A549 (cell line): ENCODE results near the gene RACGAP1. TPM values are rescaled to one million over a fixed set of nuclear protein-coding genes. Genes with fewer than 3 reads are reported as not detected.

Experiments used
- ATAC-seq, 2 experiments: fragments of 200-7000 bp in 1 of 2; fragments of >200 bp in 1 of 2; cut with Nextera tagmentation in 1 of 2; cut with Tn5 transposase in 1 of 2; 3 replicates each; pipeline versions ENCODE4 v1.8.0 to v1.9.1; 2018 to 2020; ENCODE audit warnings: mild to moderate bottlenecking in 1 of 2, moderate library complexity in 1 of 2
- CTCF ChIA-PET: fragments of 300-600 bp; sonication (Branson Sonifier 250); formaldehyde crosslinking; extraction: SDS; loops from one replicate; lab custom pipeline; 2021; ENCODE audit warnings: antibody characterized with exemption, inconsistent platforms; lab: Yijun Ruan, JAX
- POLR2A ChIA-PET: fragments of 350-600 bp; formaldehyde crosslinking; extraction: SDS; loops from one replicate; lab custom pipeline; 2021; ENCODE audit warnings: antibody characterized with exemption, inconsistent platforms; lab: Yijun Ruan, JAX
- DNase-seq, 2 experiments: peaks; one replicate each; pipeline versions ENCODE4 v3.0.0 to v3.0.0-alpha.2; 2011 to 2016; ENCODE audit warnings: low read depth in 1 of 2, low spot score in 1 of 2
- FAIRE-seq: peaks from 2 replicates; lab custom pipeline; 2011; peaks lifted over from hg19 to GRCh38; lab: Jason Lieb, UNC
- H3K27ac ChIP-seq, 2 experiments: fragments of >200 bp; sonication (Bioruptor Twin); formaldehyde crosslinking; 3 replicates each; pipeline ENCODE4 v1.5.1; 2016 to 2017
- H3K4me1 ChIP-seq: fragments of >200 bp; sonication (Bioruptor Twin); formaldehyde crosslinking; 3 replicates; pipeline ENCODE4 v1.6.1; 2016
- H3K4me2 ChIP-seq: fragments of >200 bp; sonication (Bioruptor Twin); formaldehyde crosslinking; 3 replicates; pipeline ENCODE4 v1.6.1; 2016
- H3K4me3 ChIP-seq: fragments of >200 bp; sonication (Bioruptor Twin); formaldehyde crosslinking; 3 replicates; pipeline ENCODE4 v1.5.1; 2016
- H3K9me3 ChIP-seq: fragments of >200 bp; sonication (Bioruptor Twin); formaldehyde crosslinking; 3 replicates; pipeline ENCODE4 v1.6.1; 2016
- BHLHE40 ChIP-seq: IDR thresholded peaks from 2 replicates; pipeline ENCODE4 v1.6.1; 2012; ENCODE audit warnings: low read depth, low read length, inconsistent platforms
- CHD4 ChIP-seq: fragments of 200-600 bp; sonication (generic); IDR thresholded peaks from 2 replicates; pipeline ENCODE4 v1.6.1; 2016; ENCODE audit warnings: antibody characterized with exemption, mild to moderate bottlenecking, borderline replicate concordance
- ESRRA ChIP-seq: fragments of 150-350 bp; IDR thresholded peaks from 2 replicates; pipeline ENCODE4 v1.6.1; 2014; ENCODE audit warnings: mild to moderate bottlenecking, low read length, borderline replicate concordance
- FOSB ChIP-seq: fragments of 250-450 bp; sonication (Bioruptor Pico); IDR thresholded peaks from 2 replicates; pipeline ENCODE4 v1.5.0; 2020; ENCODE audit warnings: mild to moderate bottlenecking, moderate library complexity
- FOSL2 ChIP-seq, 2 experiments: fragments of 450-650 bp in 1 of 2; fragments of >200 bp in 1 of 2; sonication (Bioruptor Twin) in 1 of 2; formaldehyde crosslinking; IDR thresholded peaks; 2 replicates each; pipeline versions ENCODE4 v1.5.0 to v1.6.1; 2016 to 2020; ENCODE audit warnings: mild to moderate bottlenecking in 1 of 2, moderate library complexity in 1 of 2
- GATA3 ChIP-seq: IDR thresholded peaks from 2 replicates; pipeline ENCODE4 v1.6.1; 2012; ENCODE audit warnings: borderline replicate concordance
- HDAC2 ChIP-seq: fragments of 200-600 bp; sonication (generic); IDR thresholded peaks from 2 replicates; pipeline ENCODE4 v1.6.1; 2016
- HEYL ChIP-seq: fragments of 250-450 bp; sonication (Bioruptor Pico); IDR thresholded peaks from 2 replicates; pipeline ENCODE4 v1.8.0; 2021; ENCODE audit warnings: mild to moderate bottlenecking, moderate library complexity
- HOXB5 ChIP-seq: fragments of 250-450 bp; sonication (Bioruptor Pico); IDR thresholded peaks from 2 replicates; pipeline ENCODE4 v1.5.0; 2020; ENCODE audit warnings: mild to moderate bottlenecking, moderate library complexity
- KDM5A ChIP-seq: fragments of 200-600 bp; sonication (generic); IDR thresholded peaks from 2 replicates; pipeline ENCODE4 v1.6.1; 2016; ENCODE audit warnings: antibody characterized with exemption, mild to moderate bottlenecking
- MAFK ChIP-seq: fragments of 450-650 bp; IDR thresholded peaks from 2 replicates; pipeline ENCODE4 v1.6.1; 2014; ENCODE audit not compliant: partially characterized antibody
- MAZ ChIP-seq: fragments of 150-350 bp; IDR thresholded peaks from 2 replicates; pipeline ENCODE4 v1.6.1; 2014; ENCODE audit warnings: antibody characterized with exemption, low read depth, low read length, borderline replicate concordance
- NPAS2 ChIP-seq: fragments of 250-450 bp; sonication (Bioruptor Pico); IDR thresholded peaks from 2 replicates; pipeline ENCODE4 v1.8.0; 2022; ENCODE audit warnings: mild to moderate bottlenecking, moderate library complexity, borderline replicate concordance
- POLR2AphosphoS2 ChIP-seq: conservative IDR thresholded peaks from 2 replicates; pipeline ENCODE4 v1.6.1; 2012; ENCODE audit warnings: low read length, improper control_type of control experiment, inconsistent platforms
- RARB ChIP-seq: fragments of 250-450 bp; sonication (Bioruptor Pico); IDR thresholded peaks from 2 replicates; pipeline ENCODE4 v1.8.0; 2021; ENCODE audit warnings: mild to moderate bottlenecking, moderate library complexity
- RFX5 ChIP-seq: fragments of 450-650 bp; IDR thresholded peaks from 2 replicates; pipeline ENCODE4 v1.7.1; 2014; ENCODE audit warnings: antibody characterized with exemption, mild to moderate bottlenecking, moderate library complexity
- TFCP2L1 ChIP-seq: fragments of 250-450 bp; sonication (Bioruptor Pico); IDR thresholded peaks from 2 replicates; pipeline ENCODE4 v1.5.0; 2021; ENCODE audit warnings: mild to moderate bottlenecking
- ZFP36 ChIP-seq: fragments of 450-650 bp; IDR thresholded peaks from 2 replicates; pipeline ENCODE4 v1.6.1; 2014; ENCODE audit warnings: borderline replicate concordance; ENCODE audit not compliant: partially characterized antibody
- ZNF302 ChIP-seq: fragments of 250-450 bp; sonication (Bioruptor Pico); IDR thresholded peaks from 2 replicates; pipeline ENCODE4 v1.9.0; 2021; ENCODE audit warnings: inconsistent platforms, mild to moderate bottlenecking, moderate library complexity
- WGBS: methylation state at CpG from one replicate; pipeline ENCODE4 v1.1.6; 2017; ENCODE audit errors: missing lambda C conversion rate; 5-methylcytosine and 5-hydroxymethylcytosine counted together
- polyA plus RNA-seq, 4 experiments: library from polyadenylated mRNA; depleted of rRNA in 3 of 4; stranded (reverse); fragments of >200 nt; fragmentation: RNase III in 1 of 4; extraction: RNeasy Plus Mini Kit Qiagen cat#74134 plus additional on column Dnase treatment in 1 of 4; gene quantifications; 2 replicates in 3 of 4; 3 replicates in 1 of 4; pipeline ENCODE4 v1.2.3, GENCODE V29; 2011 to 2017
- TF ChIP-seq, protein P1 (sequence below): IDR thresholded peaks from 2 replicates; pipeline ENCODE4 v1.6.1; 2012
- TF ChIP-seq, protein P2 (sequence below): fragments of 450-650 bp; IDR thresholded peaks from 2 replicates; pipeline ENCODE4 v1.6.1; 2014; ENCODE audit warnings: antibody characterized with exemption
- TF ChIP-seq, protein P3 (sequence below): IDR thresholded peaks from 2 replicates; pipeline ENCODE4 v1.6.1; 2012; ENCODE audit warnings: low read depth, borderline replicate concordance
- TF ChIP-seq, protein P4 (sequence below): fragments of 250-450 bp; sonication (Bioruptor Pico); IDR thresholded peaks from 2 replicates; pipeline ENCODE4 v1.5.0; 2020; ENCODE audit warnings: low read depth, mild to moderate bottlenecking, moderate library complexity
- TF ChIP-seq, protein P5 (sequence below): fragments of 150-350 bp; IDR thresholded peaks from 2 replicates; pipeline ENCODE4 v1.6.1; 2014; ENCODE audit warnings: low read depth, mild to moderate bottlenecking, low read length
- TF ChIP-seq, protein P6 (sequence below): IDR thresholded peaks from 2 replicates; pipeline ENCODE4 v1.6.1; 2012

The RACGAP1 gene
- polyA plus RNA-seq, 2 of the 4 experiments (the other 2 are of a cell fraction) = 103 to 107 TPM

DNA sequence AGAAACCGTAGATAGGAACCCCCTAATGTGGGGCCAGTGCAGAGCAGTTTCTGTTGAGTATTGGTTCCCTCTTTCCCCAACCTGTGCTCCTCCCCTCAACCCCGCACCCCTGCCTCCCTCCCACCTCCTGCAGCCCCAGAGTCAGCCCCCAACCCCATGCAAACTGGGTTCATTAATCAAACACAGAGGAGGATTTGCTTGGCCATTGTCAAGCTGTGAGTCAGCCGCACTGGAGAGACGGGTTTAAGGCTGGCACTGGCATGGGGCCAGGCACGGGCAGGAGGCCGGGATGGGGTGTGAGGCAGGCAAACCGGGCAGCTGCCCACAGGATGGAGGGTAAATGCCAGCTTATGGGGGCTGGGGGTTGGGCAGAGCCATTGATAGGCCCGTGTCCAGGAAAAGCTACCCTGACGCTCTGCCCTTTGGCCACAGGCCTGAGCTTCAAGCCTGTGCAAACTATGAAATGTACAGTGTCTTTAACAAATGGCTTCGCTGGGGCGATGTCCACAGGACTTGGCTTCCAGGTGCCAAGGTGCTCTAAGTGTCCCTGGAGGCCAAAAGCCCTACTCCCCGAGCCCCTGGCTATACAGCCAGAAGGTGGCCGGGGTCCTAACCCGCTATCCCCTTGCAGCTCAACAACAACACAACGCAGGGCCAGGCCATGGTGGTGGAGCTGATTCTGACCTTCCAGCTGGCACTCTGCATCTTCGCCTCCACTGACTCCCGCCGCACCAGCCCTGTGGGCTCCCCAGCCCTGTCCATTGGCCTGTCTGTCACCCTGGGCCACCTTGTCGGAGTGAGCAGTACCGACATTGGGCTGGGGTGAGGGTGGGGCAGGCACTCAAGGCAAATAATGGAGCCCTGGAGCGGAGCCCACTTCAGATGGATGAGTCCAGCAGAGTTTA is 62.2 kb downstream of the RACGAP1 start:
- Histone ChIP-seq H3K4me3 (no peak overlapping the region), H3K27ac (peak overlapping the region in 1 of 2 experiments; percentile 74; a peak in 3 of 6 replicates), H3K4me2 (peak overlapping the region; percentile 57), H3K9me3 (no peaks in the 10 kb centered on the region), H3K4me1 (peaks cover 30% of the 10 kb centered on the region)
- DNase-seq (peak; percentile 65 to 77), ATAC-seq (peak; percentile 12 to 15; a peak in 3 of 6 replicates), FAIRE-seq (no peak)
- ChIA-PET POLR2A (interaction anchor here (1.0 kb wide), 1 partner anchor 122 kb away, joined by 3 read pairs; the partner anchor contains the start of gene SMARCD1), CTCF (interaction anchor here (0.8 to 29.8 kb wide), 13 partner anchors 9 to 185 kb away, joined by 3 to 708 read pairs (median 4); partner anchors contain the start of genes AQP2, ASIC1 and SMARCD1)
- 56% methylated on average over 21 of the region's 21 CpGs for WGBS
- TF ChIP-seq BHLHE40 (peak; percentile 38; the same call in 1 of the 2 replicates), HOXB5 (CRISPR knock-in tag) (no peak), ZNF302 (no peak), FOSL2 (IDR thresholded peaks at IDR 0.05) (peak; percentile 30; the same call in 1 of the 2 replicates), FOSL2 (CRISPR knock-in tag; IDR thresholded peaks at IDR 0.05) (peak; percentile 50; the same call in 1 of the 2 replicates), HEYL (no peak), RARB (CRISPR knock-in tag) (no peak), NPAS2 (CRISPR knock-in tag) (no peak)
- TF ChIP-seq, protein P1, sequence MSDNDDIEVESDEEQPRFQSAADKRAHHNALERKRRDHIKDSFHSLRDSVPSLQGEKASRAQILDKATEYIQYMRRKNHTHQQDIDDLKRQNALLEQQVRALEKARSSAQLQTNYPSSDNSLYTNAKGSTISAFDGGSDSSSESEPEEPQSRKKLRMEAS = peak; percentile 68
- TF ChIP-seq, protein P2, sequence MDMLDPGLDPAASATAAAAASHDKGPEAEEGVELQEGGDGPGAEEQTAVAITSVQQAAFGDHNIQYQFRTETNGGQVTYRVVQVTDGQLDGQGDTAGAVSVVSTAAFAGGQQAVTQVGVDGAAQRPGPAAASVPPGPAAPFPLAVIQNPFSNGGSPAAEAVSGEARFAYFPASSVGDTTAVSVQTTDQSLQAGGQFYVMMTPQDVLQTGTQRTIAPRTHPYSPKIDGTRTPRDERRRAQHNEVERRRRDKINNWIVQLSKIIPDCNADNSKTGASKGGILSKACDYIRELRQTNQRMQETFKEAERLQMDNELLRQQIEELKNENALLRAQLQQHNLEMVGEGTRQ = no peak
- TF ChIP-seq, protein P3, sequence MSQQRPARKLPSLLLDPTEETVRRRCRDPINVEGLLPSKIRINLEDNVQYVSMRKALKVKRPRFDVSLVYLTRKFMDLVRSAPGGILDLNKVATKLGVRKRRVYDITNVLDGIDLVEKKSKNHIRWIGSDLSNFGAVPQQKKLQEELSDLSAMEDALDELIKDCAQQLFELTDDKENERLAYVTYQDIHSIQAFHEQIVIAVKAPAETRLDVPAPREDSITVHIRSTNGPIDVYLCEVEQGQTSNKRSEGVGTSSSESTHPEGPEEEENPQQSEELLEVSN = 0 out of 2 replicates have a peak, but pooled peaks have one; percentile 36

DNA sequence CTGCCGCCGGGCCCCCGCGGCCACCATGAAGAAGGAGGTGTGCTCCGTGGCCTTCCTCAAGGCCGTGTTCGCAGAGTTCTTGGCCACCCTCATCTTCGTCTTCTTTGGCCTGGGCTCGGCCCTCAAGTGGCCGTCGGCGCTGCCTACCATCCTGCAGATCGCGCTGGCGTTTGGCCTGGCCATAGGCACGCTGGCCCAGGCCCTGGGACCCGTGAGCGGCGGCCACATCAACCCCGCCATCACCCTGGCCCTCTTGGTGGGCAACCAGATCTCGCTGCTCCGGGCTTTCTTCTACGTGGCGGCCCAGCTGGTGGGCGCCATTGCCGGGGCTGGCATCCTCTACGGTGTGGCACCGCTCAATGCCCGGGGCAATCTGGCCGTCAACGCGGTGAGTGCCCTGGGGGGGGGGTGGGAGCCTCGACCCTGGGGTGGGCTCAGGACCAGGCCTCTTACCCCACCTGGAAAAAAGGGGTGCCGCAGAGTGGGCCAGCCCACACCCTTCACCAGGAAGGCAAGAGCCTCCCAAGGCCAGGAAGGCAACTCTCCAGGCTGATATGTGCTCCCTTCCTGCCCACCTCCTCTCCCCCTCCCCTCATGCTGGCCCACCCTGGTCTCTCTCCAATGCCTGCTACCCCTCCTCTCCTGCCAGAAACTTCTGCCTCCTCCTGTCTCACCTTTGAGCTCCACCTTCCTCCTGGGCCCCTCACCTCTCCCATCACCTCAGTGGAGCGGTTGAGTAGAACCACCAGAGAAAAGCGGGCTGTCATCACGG is 63.1 kb downstream of the RACGAP1 start:
- Histone ChIP-seq H3K4me1 (peaks cover 30% of the 10 kb centered on the region), H3K4me2 (peak overlapping the region; percentile 57), H3K9me3 (no peaks in the 10 kb centered on the region), H3K27ac (peak overlapping the region in 1 of 2 experiments; percentile 74; a peak in 3 of 6 replicates), H3K4me3 (no peak overlapping the region)
- DNase-seq (no peak), FAIRE-seq (no peak), ATAC-seq (no peak)
- ChIA-PET CTCF (interaction anchor here (0.9 to 29.8 kb wide), 9 partner anchors 14 to 184 kb away, joined by 3 to 708 read pairs (median 6); partner anchors contain the start of genes AQP2, ASIC1 and SMARCD1), POLR2A (interaction anchor here (1.0 kb wide), 1 partner anchor 123 kb away, joined by 3 read pairs; the partner anchor contains the start of gene SMARCD1)
- WGBS = 93% methylated on average over 36 of the region's 37 CpGs
- TF ChIP-seq, protein P1 = no peak
- TF ChIP-seq ZFP36 (no peak), MAFK (no peak), POLR2AphosphoS2 (no peak), HDAC2 (no peak), ESRRA (no peak), CHD4 (no peak), RFX5 (no peak), GATA3 (no peak), MAZ (no peak), TFCP2L1 (CRISPR knock-in tag) (no peak), NPAS2 (CRISPR knock-in tag) (no peak), KDM5A (no peak), FOSB (CRISPR knock-in tag) (no peak)
- TF ChIP-seq, protein P4, sequence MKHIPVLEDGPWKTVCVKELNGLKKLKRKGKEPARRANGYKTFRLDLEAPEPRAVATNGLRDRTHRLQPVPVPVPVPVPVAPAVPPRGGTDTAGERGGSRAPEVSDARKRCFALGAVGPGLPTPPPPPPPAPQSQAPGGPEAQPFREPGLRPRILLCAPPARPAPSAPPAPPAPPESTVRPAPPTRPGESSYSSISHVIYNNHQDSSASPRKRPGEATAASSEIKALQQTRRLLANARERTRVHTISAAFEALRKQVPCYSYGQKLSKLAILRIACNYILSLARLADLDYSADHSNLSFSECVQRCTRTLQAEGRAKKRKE (CRISPR knock-in tag) = no peak
- TF ChIP-seq, protein P5, sequence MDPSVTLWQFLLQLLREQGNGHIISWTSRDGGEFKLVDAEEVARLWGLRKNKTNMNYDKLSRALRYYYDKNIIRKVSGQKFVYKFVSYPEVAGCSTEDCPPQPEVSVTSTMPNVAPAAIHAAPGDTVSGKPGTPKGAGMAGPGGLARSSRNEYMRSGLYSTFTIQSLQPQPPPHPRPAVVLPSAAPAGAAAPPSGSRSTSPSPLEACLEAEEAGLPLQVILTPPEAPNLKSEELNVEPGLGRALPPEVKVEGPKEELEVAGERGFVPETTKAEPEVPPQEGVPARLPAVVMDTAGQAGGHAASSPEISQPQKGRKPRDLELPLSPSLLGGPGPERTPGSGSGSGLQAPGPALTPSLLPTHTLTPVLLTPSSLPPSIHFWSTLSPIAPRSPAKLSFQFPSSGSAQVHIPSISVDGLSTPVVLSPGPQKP = no peak
- TF ChIP-seq, protein P6, sequence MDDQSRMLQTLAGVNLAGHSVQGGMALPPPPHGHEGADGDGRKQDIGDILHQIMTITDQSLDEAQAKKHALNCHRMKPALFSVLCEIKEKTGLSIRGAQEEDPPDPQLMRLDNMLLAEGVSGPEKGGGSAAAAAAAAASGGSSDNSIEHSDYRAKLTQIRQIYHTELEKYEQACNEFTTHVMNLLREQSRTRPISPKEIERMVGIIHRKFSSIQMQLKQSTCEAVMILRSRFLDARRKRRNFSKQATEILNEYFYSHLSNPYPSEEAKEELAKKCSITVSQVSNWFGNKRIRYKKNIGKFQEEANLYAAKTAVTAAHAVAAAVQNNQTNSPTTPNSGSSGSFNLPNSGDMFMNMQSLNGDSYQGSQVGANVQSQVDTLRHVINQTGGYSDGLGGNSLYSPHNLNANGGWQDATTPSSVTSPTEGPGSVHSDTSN = no peak
